Pons (tissue), 1 donor: ENCODE measurements around the gene KIF4B.

Experiments
- DNase-seq: peaks from one replicate; pipeline ENCODE4 v3.0.0-alpha.2; 2016; ENCODE audit warnings: low spot score

The KIF4B gene

DNA sequence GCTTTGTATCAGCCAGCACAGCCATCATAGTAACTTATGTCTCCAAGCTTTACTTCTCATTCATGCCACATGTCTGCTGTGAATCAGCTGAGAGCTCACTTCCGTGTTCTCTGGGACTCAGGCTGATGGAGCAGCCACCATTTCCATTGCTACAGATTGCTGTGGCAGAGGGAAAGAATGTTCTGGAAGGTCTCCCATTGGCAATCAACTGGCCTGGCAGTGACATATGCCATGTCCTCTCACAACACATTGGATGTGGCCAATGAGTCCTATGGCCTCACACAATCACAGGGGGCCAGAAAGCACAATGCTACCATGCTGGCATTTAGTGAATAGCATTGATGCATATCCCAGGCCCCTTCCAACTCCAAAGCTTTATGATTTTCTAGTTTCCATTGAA lies 44.1 kb downstream of the KIF4B start:
- DNase-seq: no peak

- DNase-seq: no peak
Observed at GRCh38 chr5:155064580-155064979, 51.0 kb downstream of the KIF4B start.

DNA sequence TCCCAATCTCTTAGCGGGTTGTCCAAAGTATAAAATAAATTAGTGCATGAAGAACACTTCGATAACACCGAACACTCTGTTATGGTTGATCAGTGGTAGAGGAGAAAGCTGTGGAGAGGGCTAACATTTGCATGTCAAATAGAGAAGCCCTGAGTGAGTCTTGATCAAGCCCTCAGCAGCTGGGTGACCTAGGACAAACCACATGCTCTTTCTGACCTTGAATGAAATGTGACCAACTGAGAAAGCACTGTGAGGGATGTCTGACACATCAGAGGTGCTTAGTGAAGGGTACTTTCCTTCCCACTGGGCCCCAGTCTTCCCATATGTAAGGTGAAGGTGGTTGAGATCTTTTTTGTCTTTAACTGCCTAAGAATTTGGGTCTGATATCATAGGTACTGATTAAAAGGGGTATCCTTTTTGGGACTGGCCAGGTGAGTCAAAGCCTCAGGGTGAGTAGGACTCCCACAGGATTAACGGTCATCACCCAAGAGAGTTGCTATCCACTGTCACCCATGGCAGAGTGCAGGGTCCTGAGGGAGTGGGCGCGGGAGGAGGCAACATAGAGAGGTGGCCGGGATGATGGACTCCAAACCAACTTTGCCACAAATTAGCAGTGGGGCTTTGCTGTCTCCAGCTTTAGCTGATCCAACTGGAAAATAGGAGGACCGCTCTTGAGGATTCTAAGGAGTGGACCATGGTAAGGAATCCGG lies 53.5 kb downstream of the KIF4B start:
- DNase-seq: no peak
